ENCODE data around the gene LRRC56.

LRRC56 gene

GRCh38 chr11:561148-562003, 24.0 kb downstream of the LRRC56 start:
- no peak for DNase-seq

- no peak for DNase-seq
Observed at GRCh38 chr11:562046-562645, 24.8 kb downstream of the LRRC56 start.

- DNase-seq: no peak
Observed at GRCh38 chr11:563066-563811, 25.9 kb downstream of the LRRC56 start.

- no peak for DNase-seq
Observed at GRCh38 chr11:563812-564578, 26.7 kb downstream of the LRRC56 start.

- DNase-seq: no peak
Observed at GRCh38 chr11:565921-566509, 28.7 kb downstream of the LRRC56 start.

GRCh38 chr11:567011-567628, 29.8 kb downstream of the LRRC56 start:
- DNase-seq: no peak

GRCh38 chr11:567629-568292, 30.4 kb downstream of the LRRC56 start:
- no peak for DNase-seq

GRCh38 chr11:568306-569157, 31.2 kb downstream of the LRRC56 start:
- peak; percentile 96 for DNase-seq

GRCh38 chr11:569158-569885, 32.0 kb downstream of the LRRC56 start:
- DNase-seq: no peak

- no peak for DNase-seq
Observed at GRCh38 chr11:571802-572185, 34.5 kb downstream of the LRRC56 start.

- no peak for DNase-seq
Observed at GRCh38 chr11:573146-573759, 35.9 kb downstream of the LRRC56 start.

GRCh38 chr11:574031-574570, 36.8 kb downstream of the LRRC56 start:
- peak; percentile 41 for DNase-seq

- DNase-seq: no peak
Observed at GRCh38 chr11:574632-575312, 37.4 kb downstream of the LRRC56 start.

GRCh38 chr11:575313-575995, 38.1 kb downstream of the LRRC56 start:
- no peak for DNase-seq

GRCh38 chr11:575996-576768, 38.9 kb downstream of the LRRC56 start, which contains the start of gene PHRF1:
PHRF1 (plus strand) TSS chr11:576470; CDS start chr11:581513, 5,043 bp downstream.
- peak; percentile 96 for DNase-seq

- DNase-seq: no peak
Observed at GRCh38 chr11:576811-577610, 39.7 kb downstream of the LRRC56 start.

All from CD4-positive, alpha-beta T cell treated with Interleukin-12 subunit alpha and Interleukin-12 subunit beta, for 1 hour (primary cell).